ENCODE data around the gene FBXW4.

- TF ChIP-seq FOXP2 (optimal IDR thresholded peaks at IDR 0.05; ENCODE audit: control extremely low read depth, extremely low read length, insufficient read depth): no peak
- no peak for TF ChIP-seq EZH2 (IDR thresholded peaks at IDR 0.05)
These were observed 41.7 kb upstream of the FBXW4 start for GRCh38 chr10:101736666-101737065.
